Measurements from ENCODE around the gene SENP3. TPM values are rescaled to one million over a fixed set of nuclear protein-coding genes. Genes with fewer than 3 reads are reported as not detected.
A peak's percentile ranks its signal among the peaks of the same experiment; 100 is the strongest.

Gene SENP3
- polyA plus RNA-seq, 2 of the 4 experiments (the other 2 are of a cell fraction), result 114 to 150 TPM

DNA sequence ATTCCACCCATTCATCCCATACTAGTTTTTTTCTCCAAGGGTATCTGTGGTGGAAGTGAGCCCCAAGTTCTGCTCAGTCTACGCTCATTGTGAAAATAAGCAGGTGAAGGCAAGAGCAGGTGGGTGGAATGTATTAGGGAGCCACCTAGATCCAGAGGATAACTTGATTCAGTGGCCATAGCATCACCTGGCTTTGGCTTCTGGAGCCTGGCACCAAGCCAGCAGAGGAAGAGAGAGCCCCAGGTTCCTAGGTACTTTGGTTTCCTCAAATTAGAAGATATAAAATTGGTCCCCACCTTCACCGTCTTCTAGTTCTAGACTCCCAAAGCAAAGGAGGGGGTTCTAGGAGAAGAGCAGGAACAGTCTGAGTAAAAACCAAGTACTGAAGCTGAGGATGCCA, 48.9 kb downstream of the SENP3 start:
- H3K4me2 ChIP-seq, result no peak overlapping the region
- H3K4me3 ChIP-seq, result no peak overlapping the region
- ChIA-PET POLR2A (interaction anchor here (0.7 to 1.1 kb wide), 2 partner anchors 27 to 41 kb away, joined by 3 read pairs; partner anchors contain the start of genes ATP1B2 and MPDU1), CTCF (interaction anchor here (0.7 to 7.7 kb wide), 8 partner anchors 10 to 113 kb away, joined by 3 to 56 read pairs (median 8); partner anchors contain the start of genes SOX15, TP53 and WRAP53)
- H3K27ac ChIP-seq, result no peak overlapping the region
- peaks cover 29% of the 10 kb centered on the region for H3K4me1 ChIP-seq
- 99% methylated on average over 2 of the region's 2 CpGs for WGBS (ENCODE audit: missing lambda C conversion rate)
- DNase-seq (ENCODE audit: low read depth in 1 of 2, low spot score in 1 of 2) (no peak), ATAC-seq (no peak), FAIRE-seq (peak; percentile 49)
- TF ChIP-seq, protein P1, sequence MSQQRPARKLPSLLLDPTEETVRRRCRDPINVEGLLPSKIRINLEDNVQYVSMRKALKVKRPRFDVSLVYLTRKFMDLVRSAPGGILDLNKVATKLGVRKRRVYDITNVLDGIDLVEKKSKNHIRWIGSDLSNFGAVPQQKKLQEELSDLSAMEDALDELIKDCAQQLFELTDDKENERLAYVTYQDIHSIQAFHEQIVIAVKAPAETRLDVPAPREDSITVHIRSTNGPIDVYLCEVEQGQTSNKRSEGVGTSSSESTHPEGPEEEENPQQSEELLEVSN (IDR thresholded peaks at IDR 0.05; ENCODE audit: borderline replicate concordance, low read depth), result no peak
- TF ChIP-seq CBX8 (IDR thresholded peaks at IDR 0.05) (no peak), CEBPB (IDR thresholded peaks at IDR 0.05) (no peak), CBX2 (IDR thresholded peaks at IDR 0.05; ENCODE audit: borderline replicate concordance, low read depth) (no peak), NFE2L2 (conservative IDR thresholded peaks at IDR 0.05; ENCODE audit: low read length) (no peak), RNF2 (IDR thresholded peaks at IDR 0.05; ENCODE audit: borderline replicate concordance, low read depth) (no peak), GATA3 (IDR thresholded peaks at IDR 0.05; ENCODE audit: borderline replicate concordance) (no peak), EHF (CRISPR knock-in tag; IDR thresholded peaks at IDR 0.05) (no peak), HDAC2 (IDR thresholded peaks at IDR 0.05) (no peak), RCOR1 (IDR thresholded peaks at IDR 0.05; ENCODE audit: low read depth, low read length) (no peak), BHLHE40 (IDR thresholded peaks at IDR 0.05; ENCODE audit: low read depth, low read length) (no peak), RAD21 (conservative IDR thresholded peaks at IDR 0.05 in 1 of 2, IDR thresholded peaks at IDR 0.05 in 1 of 2) (no peak), EHMT2 (IDR thresholded peaks at IDR 0.05; ENCODE audit: low read depth) (no peak), POLR2A (IDR thresholded peaks at IDR 0.05; ENCODE audit: low read length) (no peak), JUN (IDR thresholded peaks at IDR 0.05) (no peak)
- TF ChIP-seq, protein P2, sequence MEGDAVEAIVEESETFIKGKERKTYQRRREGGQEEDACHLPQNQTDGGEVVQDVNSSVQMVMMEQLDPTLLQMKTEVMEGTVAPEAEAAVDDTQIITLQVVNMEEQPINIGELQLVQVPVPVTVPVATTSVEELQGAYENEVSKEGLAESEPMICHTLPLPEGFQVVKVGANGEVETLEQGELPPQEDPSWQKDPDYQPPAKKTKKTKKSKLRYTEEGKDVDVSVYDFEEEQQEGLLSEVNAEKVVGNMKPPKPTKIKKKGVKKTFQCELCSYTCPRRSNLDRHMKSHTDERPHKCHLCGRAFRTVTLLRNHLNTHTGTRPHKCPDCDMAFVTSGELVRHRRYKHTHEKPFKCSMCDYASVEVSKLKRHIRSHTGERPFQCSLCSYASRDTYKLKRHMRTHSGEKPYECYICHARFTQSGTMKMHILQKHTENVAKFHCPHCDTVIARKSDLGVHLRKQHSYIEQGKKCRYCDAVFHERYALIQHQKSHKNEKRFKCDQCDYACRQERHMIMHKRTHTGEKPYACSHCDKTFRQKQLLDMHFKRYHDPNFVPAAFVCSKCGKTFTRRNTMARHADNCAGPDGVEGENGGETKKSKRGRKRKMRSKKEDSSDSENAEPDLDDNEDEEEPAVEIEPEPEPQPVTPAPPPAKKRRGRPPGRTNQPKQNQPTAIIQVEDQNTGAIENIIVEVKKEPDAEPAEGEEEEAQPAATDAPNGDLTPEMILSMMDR (IDR thresholded peaks at IDR 0.05), result no peak
- TF ChIP-seq, protein P3, sequence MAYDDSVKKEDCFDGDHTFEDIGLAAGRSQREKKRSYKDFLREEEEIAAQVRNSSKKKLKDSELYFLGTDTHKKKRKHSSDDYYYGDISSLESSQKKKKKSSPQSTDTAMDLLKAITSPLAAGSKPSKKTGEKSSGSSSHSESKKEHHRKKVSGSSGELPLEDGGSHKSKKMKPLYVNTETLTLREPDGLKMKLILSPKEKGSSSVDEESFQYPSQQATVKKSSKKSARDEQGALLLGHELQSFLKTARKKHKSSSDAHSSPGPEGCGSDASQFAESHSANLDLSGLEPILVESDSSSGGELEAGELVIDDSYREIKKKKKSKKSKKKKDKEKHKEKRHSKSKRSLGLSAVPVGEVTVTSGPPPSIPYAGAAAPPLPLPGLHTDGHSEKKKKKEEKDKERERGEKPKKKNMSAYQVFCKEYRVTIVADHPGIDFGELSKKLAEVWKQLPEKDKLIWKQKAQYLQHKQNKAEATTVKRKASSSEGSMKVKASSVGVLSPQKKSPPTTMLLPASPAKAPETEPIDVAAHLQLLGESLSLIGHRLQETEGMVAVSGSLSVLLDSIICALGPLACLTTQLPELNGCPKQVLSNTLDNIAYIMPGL (CRISPR knock-in tag; IDR thresholded peaks at IDR 0.05; ENCODE audit: borderline replicate concordance), result no peak
- TF ChIP-seq, protein P4, sequence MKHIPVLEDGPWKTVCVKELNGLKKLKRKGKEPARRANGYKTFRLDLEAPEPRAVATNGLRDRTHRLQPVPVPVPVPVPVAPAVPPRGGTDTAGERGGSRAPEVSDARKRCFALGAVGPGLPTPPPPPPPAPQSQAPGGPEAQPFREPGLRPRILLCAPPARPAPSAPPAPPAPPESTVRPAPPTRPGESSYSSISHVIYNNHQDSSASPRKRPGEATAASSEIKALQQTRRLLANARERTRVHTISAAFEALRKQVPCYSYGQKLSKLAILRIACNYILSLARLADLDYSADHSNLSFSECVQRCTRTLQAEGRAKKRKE (CRISPR knock-in tag; IDR thresholded peaks at IDR 0.05; ENCODE audit: low read depth), result no peak
- TF ChIP-seq, protein P5, sequence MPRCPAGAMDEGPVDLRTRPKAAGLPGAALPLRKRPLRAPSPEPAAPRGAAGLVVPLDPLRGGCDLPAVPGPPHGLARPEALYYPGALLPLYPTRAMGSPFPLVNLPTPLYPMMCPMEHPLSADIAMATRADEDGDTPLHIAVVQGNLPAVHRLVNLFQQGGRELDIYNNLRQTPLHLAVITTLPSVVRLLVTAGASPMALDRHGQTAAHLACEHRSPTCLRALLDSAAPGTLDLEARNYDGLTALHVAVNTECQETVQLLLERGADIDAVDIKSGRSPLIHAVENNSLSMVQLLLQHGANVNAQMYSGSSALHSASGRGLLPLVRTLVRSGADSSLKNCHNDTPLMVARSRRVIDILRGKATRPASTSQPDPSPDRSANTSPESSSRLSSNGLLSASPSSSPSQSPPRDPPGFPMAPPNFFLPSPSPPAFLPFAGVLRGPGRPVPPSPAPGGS (IDR thresholded peaks at IDR 0.05), result no peak
- H3K9me3 ChIP-seq, result no peaks in the 10 kb centered on the region

DNA sequence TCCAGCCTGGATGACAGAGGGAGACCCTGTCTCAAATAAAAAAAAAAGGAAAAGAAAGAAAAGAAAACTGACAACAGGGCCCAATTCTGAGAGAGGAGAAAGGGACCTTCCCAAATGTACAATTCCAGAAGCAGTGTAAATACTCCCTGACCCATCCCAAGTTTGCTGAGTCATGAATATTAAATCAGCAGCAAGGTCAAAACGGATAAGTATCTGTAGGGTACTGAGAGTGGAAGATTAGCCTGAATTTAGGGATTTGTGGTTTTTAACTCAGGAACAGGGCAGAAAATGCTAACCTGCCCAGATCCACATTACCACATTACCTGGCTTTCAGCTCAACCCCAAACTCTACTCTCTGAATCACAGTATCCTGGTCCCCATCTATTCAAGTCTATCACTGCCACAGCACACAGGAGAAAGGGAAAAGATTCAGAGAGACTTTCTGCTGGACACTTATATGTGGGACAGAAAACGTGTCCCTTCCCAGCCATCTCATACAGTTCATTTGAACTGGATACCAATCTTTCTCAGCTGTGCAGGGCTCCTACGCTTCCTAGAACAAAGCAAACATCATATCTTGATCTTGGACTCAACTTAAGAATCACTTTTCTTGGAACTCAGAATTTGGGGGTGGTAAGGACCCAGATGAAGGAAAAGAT, 50.0 kb downstream of the SENP3 start:
- Histone ChIP-seq H3K9me3 (no peaks in the 10 kb centered on the region), H3K4me3 (no peak overlapping the region), H3K27ac (peak overlapping the region; percentile 40 to 66; a peak in 5 of 6 replicates), H3K4me2 (peak overlapping the region; percentile 91), H3K4me1 (peaks cover 29% of the 10 kb centered on the region)
- CTCF ChIA-PET, result interaction anchor here (0.6 to 7.7 kb wide), 13 partner anchors 11 to 149 kb away, joined by 3 to 56 read pairs (median 5); partner anchors contain the start of genes SAT2, SOX15, TP53 and WRAP53
- no peak for DNase-seq (ENCODE audit: low read depth in 1 of 2, low spot score in 1 of 2)
- 68% methylated on average over 3 of the region's 3 CpGs for WGBS (ENCODE audit: missing lambda C conversion rate)
- ATAC-seq, result no peak
- FAIRE-seq, result no peak
- POLR2A ChIA-PET, result interaction anchor here (1.1 to 6.1 kb wide), 2 partner anchors 40 to 76 kb away, joined by 3 to 58 read pairs; partner anchors contain the start of genes ATP1B2, TP53 and WRAP53
- peak; percentile 82 for TF ChIP-seq NFE2L2 (conservative IDR thresholded peaks at IDR 0.05; ENCODE audit: low read length)
- TF ChIP-seq RARB (CRISPR knock-in tag; IDR thresholded peaks at IDR 0.05), result no peak
- TF ChIP-seq MAFK (IDR thresholded peaks at IDR 0.05; ENCODE audit: partially characterized antibody), result peak; percentile 99
- TF ChIP-seq, protein P3 (CRISPR knock-in tag; IDR thresholded peaks at IDR 0.05; ENCODE audit: borderline replicate concordance), result no peak

Measured in A549 (cell line).